ENCODE measurements around the gene CDC42EP1.
"Not testable (repeated sequence)": the region's sequence is repeated elsewhere in the genome, so short reads cannot be mapped to it uniquely, and the experiment has no call there.

CDC42EP1 gene, protein sequence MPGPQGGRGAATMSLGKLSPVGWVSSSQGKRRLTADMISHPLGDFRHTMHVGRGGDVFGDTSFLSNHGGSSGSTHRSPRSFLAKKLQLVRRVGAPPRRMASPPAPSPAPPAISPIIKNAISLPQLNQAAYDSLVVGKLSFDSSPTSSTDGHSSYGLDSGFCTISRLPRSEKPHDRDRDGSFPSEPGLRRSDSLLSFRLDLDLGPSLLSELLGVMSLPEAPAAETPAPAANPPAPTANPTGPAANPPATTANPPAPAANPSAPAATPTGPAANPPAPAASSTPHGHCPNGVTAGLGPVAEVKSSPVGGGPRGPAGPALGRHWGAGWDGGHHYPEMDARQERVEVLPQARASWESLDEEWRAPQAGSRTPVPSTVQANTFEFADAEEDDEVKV

DNA sequence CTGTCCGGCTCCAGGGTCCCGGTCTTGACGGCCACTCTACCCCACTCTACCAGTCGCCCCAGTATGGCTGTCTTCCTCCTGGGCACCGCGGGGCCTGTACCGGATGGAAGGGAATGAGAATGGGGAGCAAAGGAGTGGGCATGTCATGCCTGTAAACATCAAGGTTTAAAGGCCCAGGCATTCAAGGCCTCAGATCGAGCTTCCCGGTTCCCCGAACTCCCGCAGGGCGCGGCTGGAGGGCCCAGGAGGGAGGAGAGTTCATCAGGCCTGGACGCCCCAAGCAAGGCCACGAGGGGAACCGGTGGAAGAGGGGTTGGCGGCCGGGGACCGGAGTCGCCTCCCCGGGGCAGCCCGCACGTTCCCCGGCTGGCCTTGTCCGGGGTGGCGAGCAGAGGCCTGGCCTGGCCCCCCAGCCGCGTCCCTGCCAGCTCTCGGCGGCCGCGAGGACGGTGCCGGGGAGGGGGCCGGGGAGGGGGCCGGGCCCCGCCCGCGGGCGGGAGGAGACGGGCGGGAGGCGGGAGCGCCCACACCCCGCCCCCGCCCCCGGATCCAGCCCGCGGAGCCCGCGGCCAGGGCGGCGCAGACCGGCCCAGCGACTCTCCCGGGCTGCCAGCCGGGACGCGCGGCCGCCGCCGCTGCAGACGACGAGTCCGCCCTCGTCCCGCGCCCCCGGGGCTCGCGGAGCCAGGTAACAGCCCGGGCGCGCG, at the start of gene CDC42EP1:
TSS of gene CDC42EP1 (plus strand) at position 580 of the 707 bp plus-strand sequence. CDS start 5,870 bp downstream, outside the sequence.
- DNase-seq (ENCODE audit: low spot score): no peak

DNA sequence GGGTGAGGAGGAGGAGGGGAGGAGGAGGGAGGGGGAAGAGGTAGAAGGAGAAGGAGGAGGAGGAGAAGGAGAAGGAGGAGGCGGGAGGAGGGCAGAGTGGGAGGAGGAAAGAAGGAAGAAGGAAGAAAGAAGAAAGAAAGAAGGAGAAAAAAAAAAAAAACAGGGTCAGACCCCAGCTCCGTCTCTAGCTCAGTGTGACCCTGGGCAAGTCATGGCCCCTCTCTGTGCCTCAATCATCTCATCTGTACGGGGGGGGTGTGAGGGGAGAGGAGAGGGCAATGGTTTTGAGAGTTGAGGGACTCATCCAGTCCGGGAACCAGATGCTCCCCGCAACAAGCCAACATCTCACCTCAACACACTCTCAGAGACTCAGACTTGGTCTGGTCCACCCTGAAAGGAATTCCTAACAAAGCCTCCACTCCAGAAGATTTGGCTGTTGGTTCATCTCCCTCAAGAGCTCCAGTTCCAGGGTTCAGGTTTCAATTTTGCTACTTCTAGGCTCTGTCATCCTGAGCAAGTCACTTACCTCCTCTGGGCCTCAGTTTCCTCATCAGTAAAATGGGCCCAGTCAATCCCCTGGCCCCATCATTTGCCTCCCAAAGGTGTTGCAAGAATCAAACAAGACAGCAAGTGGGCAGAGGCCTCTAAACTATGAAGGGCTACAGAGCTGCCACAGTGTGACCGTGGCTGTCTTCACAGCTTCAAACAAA, 48.7 kb upstream of the CDC42EP1 start:
- no peak for DNase-seq (ENCODE audit: low spot score)

DNA sequence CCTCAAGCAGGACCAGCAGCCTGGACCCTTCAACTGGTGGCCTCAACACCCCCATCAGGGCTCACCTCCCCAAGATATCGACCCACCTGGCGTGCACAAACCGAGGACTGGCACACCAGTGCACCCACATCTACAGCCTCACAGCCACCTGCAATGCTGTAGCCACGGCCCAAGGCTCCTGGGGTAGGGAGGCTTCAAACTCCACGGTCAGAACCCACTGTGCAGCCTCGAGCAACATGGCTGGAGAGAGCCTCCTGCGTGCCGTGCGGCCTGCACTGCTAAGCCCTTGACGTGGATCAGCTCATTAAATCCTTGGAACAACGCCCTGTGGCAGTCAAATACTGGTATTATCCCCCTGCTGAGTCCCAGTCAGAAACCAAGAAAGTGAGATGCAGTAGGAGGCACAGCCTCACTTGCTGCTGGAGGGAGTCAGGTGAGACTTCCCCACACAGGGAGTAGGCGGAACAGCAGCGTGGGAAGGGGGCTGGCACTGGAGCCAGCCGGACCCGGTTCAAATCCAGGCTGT, 45.7 kb upstream of the CDC42EP1 start:
- DNase-seq (ENCODE audit: low spot score): no peak

DNA sequence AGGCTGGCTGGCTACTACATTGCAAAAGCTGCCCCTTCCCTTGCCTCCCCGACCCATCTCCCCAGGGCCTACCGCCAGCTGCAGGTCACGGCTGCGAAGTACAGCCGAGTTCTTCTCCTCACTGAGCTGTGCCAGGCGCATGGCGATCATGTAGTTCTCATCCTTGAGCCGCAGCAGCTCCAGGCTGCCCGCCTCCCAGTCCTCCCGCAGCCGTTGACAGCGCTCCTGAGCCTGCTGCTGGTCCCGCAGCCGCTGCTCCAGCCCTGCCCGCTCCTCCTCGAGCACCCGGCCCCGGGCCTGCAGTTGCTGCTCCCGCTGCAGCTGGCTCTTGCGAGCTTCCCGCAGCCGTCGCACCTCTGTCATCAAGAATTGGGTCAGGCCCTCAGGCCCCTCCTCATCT, 44.4 kb upstream of the CDC42EP1 start:
- DNase-seq (ENCODE audit: low spot score): no peak

DNA sequence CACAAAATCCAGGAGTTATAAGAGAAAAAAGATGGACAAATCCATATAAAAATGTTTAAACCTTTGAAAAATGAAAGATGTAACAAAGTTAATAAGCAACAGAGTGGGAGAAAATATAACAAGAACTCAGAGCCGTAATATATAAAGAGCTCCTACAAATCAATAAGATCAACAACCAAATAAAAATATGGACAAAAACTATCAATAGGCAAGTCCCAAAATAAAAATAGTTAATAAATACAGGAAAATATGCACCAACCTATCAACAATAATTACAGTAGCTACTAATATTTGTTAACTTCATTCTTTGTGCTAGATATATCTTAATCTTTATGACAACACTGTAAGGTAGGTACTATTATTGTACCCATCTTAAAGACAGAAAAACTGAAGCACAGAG, 43.8 kb upstream of the CDC42EP1 start:
- DNase-seq (ENCODE audit: low spot score): no peak

DNA sequence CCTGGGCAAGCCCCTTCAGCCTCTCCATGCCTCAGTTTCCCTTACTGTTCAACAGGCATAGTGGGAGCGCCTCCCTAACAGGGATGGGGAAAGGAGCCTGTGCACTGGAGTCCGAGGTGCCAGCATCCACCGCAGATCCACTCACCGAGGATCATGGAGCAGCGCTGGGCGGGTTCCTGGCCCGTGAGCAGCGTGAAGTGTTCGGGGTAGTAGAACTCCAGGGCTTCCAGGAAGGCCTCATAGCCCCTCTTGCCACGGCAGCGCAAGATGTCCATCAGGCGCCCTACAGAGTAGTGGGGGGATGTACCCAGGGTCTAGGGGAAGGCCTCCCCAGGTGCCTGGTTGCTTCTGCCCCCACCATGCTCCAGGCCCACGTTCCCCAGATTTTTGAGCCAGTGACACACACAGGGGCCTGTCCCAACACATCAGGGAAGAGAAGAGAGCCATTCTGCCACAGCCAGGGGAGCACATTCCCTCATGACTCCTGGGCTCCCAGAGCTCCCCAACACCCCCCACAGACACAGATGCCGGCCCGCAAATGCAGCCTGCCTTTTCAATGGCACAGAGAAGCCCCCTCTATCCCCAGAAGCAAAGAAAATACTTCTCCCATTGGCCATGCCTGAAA, 42.3 kb upstream of the CDC42EP1 start:
- no peak for DNase-seq (ENCODE audit: low spot score)

DNA sequence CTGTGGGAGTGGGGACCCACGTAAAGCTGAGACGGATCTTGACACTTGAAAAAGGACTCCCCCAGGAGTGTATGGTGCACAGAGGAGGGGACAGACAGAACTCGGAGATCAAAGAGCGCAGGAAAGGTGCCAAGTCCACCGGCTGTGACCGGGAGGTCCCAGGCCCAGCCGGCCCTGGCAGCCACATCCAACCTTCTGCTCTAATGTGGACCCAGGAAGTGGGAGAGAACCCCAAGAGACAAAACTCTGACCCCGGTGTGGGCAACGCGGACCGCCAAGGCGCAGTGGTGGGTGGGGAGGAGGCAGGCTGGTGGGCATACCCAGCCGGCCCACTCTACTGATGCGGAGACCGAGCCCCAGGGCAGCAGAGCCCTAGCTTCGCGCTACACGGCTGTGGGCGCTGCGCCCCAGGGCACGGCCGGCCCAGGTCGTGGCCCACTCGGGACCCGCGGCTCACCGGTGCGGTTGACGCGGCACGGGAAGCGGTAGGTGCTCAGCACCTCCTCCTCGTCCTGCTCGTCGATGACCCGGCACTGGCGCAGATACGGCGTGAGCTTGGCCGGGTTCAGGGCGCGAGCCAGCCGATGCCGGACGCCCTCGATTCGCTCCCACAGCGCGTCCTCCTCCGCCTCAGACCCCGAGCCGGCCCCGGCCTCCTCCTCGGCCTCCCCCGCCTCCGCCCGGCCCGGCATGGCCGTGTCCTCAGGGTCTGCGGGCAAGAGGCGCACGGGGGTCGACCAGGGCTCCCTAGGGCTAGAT, 41.6 kb upstream of the CDC42EP1 start:
- DNase-seq (ENCODE audit: low spot score): no peak

DNA sequence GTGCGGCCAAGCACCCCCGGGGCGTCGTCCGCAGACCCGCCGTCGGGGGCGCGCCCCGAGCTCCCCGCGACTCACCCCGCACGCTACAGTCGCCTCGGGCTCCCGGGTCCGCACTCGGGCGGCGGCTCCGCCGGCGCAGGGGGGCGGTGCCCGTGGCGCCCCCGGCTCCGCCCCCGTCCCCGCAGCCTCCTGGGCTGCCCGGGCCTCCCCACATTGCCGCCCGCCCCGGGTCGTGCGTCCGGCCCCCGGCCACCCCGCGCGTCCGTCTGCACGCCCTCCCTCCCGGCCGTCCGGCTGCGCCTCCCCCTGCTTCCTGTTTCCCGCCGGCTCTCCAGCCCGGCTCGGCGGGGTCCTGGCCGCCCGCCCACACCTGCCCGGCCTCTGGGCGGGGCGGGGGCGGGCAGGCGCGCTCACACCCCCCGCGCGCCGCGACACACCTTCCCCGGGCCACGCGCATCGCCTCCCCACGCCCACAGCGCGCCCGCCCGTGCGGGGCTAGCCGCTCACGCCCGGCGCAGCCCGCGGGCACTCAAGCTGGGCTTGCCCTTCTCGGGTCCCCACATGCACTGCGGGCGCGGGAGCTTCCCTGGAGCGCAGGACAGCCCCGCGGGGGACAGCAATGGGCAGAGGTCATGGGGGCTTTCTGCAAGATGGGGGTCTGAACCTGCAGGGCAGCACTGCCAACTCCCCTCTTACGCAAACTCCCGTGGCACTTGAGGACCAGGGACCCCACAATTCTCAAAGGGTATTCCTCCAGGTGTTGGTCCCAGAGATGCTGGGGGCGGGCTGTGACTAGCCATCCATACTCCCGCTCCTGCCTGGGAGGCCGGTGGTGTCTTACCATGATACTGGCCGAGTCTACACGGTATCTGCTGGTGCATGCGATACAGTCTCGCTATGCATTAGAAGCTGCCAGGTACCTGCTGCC, 40.7 kb upstream of the CDC42EP1 start, which contains the start of gene CARD10:
TSS of gene CARD10 (minus strand) at position 148 of the 928 bp plus-strand sequence. CDS start 215 bp downstream, outside the sequence.
- DNase-seq (ENCODE audit: low spot score): no peak

DNA sequence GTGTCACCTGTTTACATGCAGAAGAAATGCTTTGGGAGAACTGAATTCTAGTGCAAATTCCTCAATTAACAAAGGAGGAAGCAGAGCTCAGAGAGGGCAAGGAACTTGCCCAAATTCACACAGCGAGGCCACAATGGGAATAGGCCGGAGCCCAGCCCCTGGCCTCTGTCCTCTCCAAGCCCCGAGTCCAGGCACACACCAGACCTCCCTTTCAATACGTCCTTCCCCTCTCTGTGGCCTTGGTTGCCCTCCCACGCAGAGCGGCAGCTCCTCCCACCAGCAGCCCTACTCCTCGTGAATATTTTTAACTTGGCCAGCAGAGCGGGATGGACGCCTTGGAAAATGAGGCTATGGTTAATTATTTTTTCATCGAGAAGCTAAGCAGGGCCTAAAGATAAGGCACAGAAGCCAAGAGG, 39.5 kb upstream of the CDC42EP1 start:
- DNase-seq (ENCODE audit: low spot score): no peak

DNA sequence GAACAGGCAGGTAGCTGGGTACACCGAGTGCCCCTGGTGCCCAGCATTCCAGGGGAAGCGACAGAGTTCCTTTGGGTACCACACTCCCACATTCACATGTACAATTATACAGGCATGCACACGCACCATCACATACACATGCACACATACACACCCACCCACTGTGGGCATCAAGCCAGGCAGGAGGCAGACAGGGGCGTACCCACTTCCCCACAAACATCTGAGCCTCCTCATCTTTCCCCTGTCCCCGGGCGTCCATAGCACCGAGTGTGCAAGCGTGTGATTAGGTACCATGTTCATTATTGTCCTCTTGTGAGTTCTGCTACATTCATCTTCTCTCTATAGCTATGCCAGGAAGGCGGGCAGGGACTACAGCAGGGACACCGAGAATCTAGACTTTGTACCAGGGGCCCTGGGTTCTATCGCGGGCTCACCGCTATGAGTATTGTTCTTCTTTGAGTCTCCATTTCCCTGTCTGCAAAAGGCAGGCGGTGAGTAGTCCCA, 39.0 kb upstream of the CDC42EP1 start:
- DNase-seq (ENCODE audit: low spot score): no peak

DNA sequence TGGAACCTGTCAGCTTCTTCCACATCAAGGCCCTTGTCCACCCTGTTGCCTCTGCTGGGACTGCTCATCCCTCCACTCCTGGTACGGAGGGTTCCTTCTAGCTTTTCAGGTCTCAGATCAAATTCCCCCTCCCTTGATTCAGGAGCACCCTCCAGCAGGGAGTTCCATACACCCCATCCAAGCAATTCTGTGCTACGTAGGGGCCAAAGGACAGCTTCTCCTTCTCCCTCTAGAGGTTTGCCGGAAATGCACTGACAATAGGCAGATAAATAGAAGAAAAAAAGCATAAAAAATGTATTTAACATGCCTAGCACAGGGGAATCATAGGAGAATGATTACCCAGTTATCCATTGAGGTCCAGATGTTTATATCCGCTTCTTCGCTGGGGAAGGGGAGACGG, 37.8 kb upstream of the CDC42EP1 start:
- no peak for DNase-seq (ENCODE audit: low spot score)

DNA sequence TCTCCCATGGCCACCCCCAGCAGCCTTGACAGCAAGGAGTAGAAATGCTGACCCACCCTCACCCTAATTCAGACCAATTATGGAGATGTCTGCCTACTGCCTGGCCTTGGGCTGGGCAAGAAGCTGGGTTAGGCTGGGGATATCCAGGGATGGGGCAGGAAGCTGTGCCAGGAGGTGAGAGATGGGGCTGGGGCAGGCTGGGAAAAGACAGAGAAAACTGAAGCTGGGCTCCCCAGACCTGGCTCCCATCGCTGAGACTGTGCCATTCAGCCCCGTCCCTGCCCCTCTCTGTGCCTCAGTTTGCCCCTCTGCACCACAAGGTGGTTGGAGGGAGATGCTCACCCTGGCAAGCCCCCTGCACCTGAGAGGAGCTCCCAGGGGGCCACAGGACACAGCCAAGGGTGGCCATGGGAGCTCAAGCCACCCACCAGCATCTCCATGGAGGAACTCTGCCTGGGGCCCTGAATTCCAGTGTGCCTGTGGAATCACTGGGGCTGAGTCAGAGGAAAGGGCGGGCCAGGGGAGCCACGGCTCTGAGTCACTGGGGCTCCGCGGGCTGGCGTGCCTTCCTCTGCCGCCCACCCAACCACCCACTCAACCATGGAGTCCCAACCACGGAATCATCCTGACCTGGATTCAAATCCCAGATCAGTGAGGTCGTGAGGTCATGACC, 35.1 kb upstream of the CDC42EP1 start:
- no peak for DNase-seq (ENCODE audit: low spot score)

DNA sequence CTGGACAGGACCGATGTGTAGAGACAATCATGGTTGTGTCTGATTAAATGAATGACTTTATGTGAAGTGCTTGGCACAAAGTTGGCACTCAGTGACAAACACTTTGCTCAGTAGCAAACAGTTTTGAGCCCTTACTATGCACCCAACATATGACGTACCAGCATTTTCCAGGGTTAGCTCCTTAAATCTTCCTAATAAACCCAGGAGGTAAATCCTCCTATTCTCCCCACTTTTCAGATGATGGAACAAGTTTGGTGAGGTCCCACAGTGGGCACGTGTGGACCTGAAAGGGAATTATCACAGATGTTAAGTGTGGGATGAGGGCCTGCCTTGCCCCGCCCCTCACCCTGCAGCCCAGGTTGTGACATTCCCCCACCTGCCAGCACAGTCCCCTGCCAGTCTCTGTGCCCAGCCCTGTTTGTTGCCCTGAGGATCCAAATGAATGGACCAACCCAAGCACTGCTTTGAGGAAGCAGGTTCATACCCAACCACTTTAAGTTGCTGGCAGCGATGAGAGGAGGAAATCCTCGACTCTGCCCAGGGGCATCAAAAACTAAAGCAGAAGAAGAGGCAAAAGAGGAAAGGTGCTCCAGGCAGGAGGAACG, 34.4 kb upstream of the CDC42EP1 start:
- no peak for DNase-seq (ENCODE audit: low spot score)

DNA sequence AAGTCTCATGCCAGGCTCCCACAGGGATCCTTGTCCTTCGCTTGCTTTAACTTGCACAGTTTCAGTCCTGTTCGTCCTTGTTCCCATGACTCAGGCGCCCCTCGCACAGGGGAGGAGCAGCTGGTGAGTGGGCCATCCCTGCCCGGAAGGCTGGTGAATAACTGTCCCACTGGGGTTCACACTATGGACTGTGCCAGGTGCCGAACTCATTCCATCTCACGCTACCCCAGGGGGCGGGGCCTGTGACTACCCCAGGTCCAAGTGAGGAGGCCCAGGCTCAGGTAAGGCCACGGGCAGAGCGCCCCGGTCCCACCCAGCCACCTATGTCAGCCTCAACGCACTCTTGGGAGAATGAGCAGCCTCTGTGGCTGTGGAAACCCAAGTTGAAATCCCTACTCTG, 33.9 kb upstream of the CDC42EP1 start:
- DNase-seq (ENCODE audit: low spot score): no peak

DNA sequence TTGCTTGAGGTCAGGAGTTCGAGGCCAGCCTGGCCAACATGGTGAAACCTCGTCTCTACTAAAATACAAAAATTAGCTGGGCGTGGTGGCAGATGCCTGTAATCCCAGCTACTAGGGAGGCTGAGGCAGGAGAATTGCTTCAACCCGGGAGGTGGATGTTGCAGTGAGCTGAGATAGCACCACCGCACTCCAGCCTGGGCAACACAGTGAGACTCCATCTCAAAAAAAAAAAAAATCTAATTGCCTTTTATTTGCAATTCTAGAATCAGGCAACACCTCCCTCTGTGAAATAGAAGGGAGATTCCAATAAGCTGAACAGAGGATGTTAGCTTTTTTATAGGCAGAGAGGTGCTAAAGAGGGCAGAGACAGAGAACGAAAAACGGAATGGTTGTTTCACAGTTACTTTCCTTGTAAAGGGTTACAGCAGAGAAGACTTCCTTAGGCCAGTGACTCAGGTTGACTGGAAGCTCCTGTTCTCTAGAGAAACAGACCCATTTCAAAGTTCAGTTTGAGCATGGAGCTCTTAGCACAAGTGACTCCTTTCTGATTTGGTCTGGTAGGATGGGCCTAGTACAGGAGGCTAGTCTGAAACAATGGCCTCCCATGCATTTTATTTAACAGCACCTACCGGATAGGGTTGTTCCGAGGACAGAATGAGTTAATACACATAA, 33.1 kb upstream of the CDC42EP1 start:
- not testable (repeated sequence) for DNase-seq (ENCODE audit: low spot score)

DNA sequence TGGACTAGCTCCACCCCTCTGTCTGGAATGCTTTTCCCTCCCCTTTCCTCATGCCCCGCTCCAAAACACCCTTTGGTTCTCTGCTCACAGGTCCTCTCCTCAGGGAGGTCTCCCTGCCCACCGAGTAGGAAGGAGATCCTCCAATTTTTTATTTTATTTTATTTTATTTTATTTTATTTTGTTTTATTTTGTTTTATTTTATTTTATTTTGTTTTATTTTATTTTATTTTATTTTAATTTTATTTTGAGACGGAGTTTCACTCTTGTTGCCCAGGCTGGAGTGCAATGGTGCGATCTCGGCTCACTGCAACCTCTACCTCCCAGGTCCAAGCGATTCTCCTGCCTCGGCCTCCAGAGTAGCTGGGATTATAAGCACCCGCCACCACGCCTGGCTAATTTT, 32.3 kb upstream of the CDC42EP1 start:
- not testable (repeated sequence) for DNase-seq (ENCODE audit: low spot score)

DNA sequence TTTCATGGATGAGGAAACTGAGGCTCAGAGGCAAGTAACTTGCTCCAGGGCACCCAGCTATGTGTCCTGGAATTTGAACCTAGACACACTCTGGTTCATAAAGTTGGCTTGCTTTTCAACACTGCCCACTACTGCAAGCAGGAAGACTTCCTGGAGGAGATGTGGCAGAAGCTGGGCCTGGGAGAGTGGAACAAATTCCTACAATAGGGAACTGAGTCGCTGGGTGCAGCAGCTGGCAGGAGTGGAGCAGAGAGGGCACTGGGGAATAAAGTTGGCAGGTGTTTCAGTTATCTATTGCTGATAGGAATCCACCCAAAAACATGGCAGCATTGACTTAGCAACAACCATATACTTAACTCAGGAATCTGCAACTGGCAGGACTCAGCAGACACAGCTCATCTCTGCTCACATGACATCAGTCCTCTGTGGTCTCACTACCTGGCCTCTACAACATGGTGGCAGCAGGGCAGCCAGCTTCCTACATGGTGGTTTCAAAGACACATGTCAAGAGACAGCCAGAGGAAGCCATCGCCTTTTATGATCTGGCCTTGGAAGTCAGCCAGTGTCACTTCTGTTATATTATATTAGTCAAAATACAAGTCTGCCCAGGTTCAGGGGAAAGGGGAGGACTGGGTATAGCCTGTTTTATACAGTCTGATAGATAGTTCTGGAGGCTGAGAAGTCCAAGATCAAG, 30.5 kb upstream of the CDC42EP1 start:
- DNase-seq (ENCODE audit: low spot score): no peak

DNA sequence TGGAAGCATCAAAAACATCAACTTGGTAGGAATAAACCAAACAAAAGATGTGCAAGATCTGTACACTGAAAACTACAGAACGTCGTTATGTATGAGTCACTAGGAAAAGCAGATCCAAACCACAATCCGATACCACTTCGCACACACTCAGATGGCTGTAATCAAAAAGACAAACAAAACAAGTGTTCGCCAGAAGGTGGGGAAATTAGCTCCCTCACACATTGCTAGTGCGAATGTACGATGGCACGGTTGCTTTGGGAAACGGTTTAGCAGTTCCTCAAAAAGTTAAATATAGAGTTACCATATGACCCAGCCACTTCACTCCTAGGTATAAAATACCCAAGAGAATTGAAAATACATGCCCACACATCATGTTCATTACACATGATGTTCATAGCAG, 26.3 kb upstream of the CDC42EP1 start:
- DNase-seq (ENCODE audit: low spot score): no peak

Data from hematopoietic multipotent progenitor cell treated with erythropoietin and hydrocortisone succinate and interleukin-3 and kit ligand, for 17 days (in vitro differentiated cells).